CD14-positive monocyte (primary cell): ENCODE measurements around the gene CXCL5. TPM values are rescaled to one million over a fixed set of nuclear protein-coding genes. Genes with fewer than 3 reads are reported as not detected.
A peak's percentile ranks its signal among the peaks of the same experiment; 100 is the strongest.

Source experiments
- DNase-seq, 3 donors: peaks; one replicate each; pipeline ENCODE4 v3.0.0-alpha.2; 2011 to 2022
- H2AFZ ChIP-seq: 2 replicates; pipeline ENCODE4 v1.6.0; 2012; ENCODE audit warnings: mild to moderate bottlenecking, low read depth, low read length, inconsistent platforms; ENCODE audit not compliant: insufficient read depth, poor library complexity, severe bottlenecking
- H3K27ac ChIP-seq, 2 donors: 1 replicate in 1 of 2; 2 replicates in 1 of 2; pipeline ENCODE4 v1.5.1; 2012 to 2013; ENCODE audit warnings: low read length in 2 of 2, control low read depth in 1 of 2, inconsistent platforms in 1 of 2, low read depth in 1 of 2, mild to moderate bottlenecking in 1 of 2
- H3K27me3 ChIP-seq, 2 donors: one replicate each; pipeline versions ENCODE4 v1.6.0 to v1.6.1; 2011 to 2013; ENCODE audit warnings: low read length in 2 of 2; ENCODE audit not compliant: control insufficient read depth in 2 of 2, insufficient read depth in 2 of 2
- H3K36me3 ChIP-seq, 2 donors: replicated peaks in 1 of 2; 1 replicate in 1 of 2; 2 replicates in 1 of 2; pipeline versions ENCODE4 v1.5.1 to v1.6.1; 2012 to 2013; ENCODE audit warnings: low read length in 2 of 2, control low read depth in 1 of 2, inconsistent platforms in 1 of 2, mild to moderate bottlenecking in 1 of 2; ENCODE audit not compliant: insufficient read depth in 2 of 2, control insufficient read depth in 1 of 2
- H3K4me1 ChIP-seq, 2 donors: 1 replicate in 1 of 2; 2 replicates in 1 of 2; pipeline versions ENCODE4 v1.5.1 to v1.6.1; 2012 to 2013; ENCODE audit warnings: low read length in 2 of 2, control low read depth in 1 of 2, inconsistent platforms in 1 of 2, mild to moderate bottlenecking in 1 of 2, moderate library complexity in 1 of 2; ENCODE audit not compliant: insufficient read depth in 2 of 2, control insufficient read depth in 1 of 2
- H3K4me2 ChIP-seq: replicated peaks from 2 replicates; pipeline ENCODE3; 2012; ENCODE audit warnings: low read length, moderate library complexity, mild to moderate bottlenecking; ENCODE audit not compliant: poor library complexity, severe bottlenecking; ENCODE audit errors: extremely low read depth
- H3K4me3 ChIP-seq, 3 experiments: fragments of 200-600 bp in 1 of 3; sonication (generic) in 1 of 3; replicated peaks in 1 of 3; 1 replicate in 2 of 3; 2 replicates in 1 of 3; pipeline ENCODE4 v1.5.1; 2011 to 2013; ENCODE audit warnings: low read length in 3 of 3, mild to moderate bottlenecking in 3 of 3, control low read depth in 2 of 3, low read depth in 2 of 3, inconsistent platforms in 1 of 3, moderate library complexity in 1 of 3
- H3K79me2 ChIP-seq: 2 replicates; pipeline ENCODE4 v1.6.0; 2012; ENCODE audit warnings: mild to moderate bottlenecking, control low read depth, inconsistent platforms, low read length, moderate library complexity; ENCODE audit not compliant: insufficient read depth
- H3K9ac ChIP-seq: 2 replicates; pipeline ENCODE4 v1.6.0; 2017; ENCODE audit warnings: low read length, mild to moderate bottlenecking; ENCODE audit not compliant: insufficient read depth, poor library complexity, severe bottlenecking
- H3K9me3 ChIP-seq, 2 donors: replicated peaks in 1 of 2; 1 replicate in 1 of 2; 2 replicates in 1 of 2; pipeline versions ENCODE4 v1.5.1 to v1.6.1; 2012 to 2013; ENCODE audit warnings: low read length in 2 of 2, control low read depth in 1 of 2; ENCODE audit not compliant: control insufficient read depth in 1 of 2, insufficient read depth in 1 of 2
- H4K20me1 ChIP-seq: 2 replicates; pipeline ENCODE4 v1.6.0; 2012; ENCODE audit warnings: mild to moderate bottlenecking, low read length, control low read depth, moderate library complexity; ENCODE audit not compliant: insufficient read depth
- H3K27ac Mint-ChIP-seq, 7 donors: one replicate each; pipeline ENCODE4 v1.8.0; 2020; ENCODE audit warnings: mild to moderate bottlenecking in 7 of 7, mixed read lengths in 7 of 7, moderate library complexity in 6 of 7, inconsistent platforms in 2 of 7
- H3K27me3 Mint-ChIP-seq, 3 donors: one replicate each; pipeline ENCODE4 v1.8.0; 2021 to 2022; ENCODE audit warnings: low read depth in 3 of 3, mild to moderate bottlenecking in 3 of 3, mixed read lengths in 3 of 3, moderate library complexity in 3 of 3, inconsistent platforms in 1 of 3
- H3K36me3 Mint-ChIP-seq, 2 donors: one replicate each; pipeline ENCODE4 v1.8.0; 2020; ENCODE audit warnings: mixed read lengths in 2 of 2, inconsistent platforms in 1 of 2, mild to moderate bottlenecking in 1 of 2
- H3K4me1 Mint-ChIP-seq: one replicate; pipeline ENCODE4 v1.8.0; 2020; ENCODE audit warnings: mild to moderate bottlenecking, mixed read lengths
- H3K4me3 Mint-ChIP-seq, 2 donors: one replicate each; pipeline ENCODE4 v1.8.0; 2020; ENCODE audit warnings: mild to moderate bottlenecking in 2 of 2, mixed read lengths in 2 of 2, moderate library complexity in 1 of 2
- H3K9me3 Mint-ChIP-seq, 7 donors: one replicate each; pipeline ENCODE4 v1.8.0; 2020 to 2022; ENCODE audit warnings: mixed read lengths in 7 of 7, mild to moderate bottlenecking in 6 of 7, moderate library complexity in 6 of 7, inconsistent platforms in 2 of 7
- WGBS: methylation state at CpG from one replicate; pipeline ENCODE4 v1.1.5; 2013; ENCODE audit warnings: missing lambda C conversion rate; ENCODE audit not compliant: insufficient coverage; 5-methylcytosine and 5-hydroxymethylcytosine counted together
- intact Hi-C, 2 donors: fragments of 100-400 bp; cut with micrococcal nuclease; formaldehyde crosslinking; loops; one replicate each; pipeline versions ENCODE4 v1.15.0 to v1.15.1; 2023
- polyA plus RNA-seq, 3 donors: library from polyadenylated mRNA; depleted of rRNA in 1 of 3; unstranded in 2 of 3; stranded (reverse) in 1 of 3; fragments of 300-500 nt in 2 of 3; fragments of >200 nt in 1 of 3; fragmentation: Illumina TruSeq in 2 of 3; gene quantifications; 1 replicate in 2 of 3; 2 replicates in 1 of 3; pipeline ENCODE4 v1.2.3, GENCODE V29; 2012 to 2021
- TF ChIP-seq, protein P1 (sequence below): fragments of 200-600 bp; IDR thresholded peaks from one replicate; pipeline ENCODE4 v1.8.0; 2022; ENCODE audit warnings: antibody characterized with exemption, mild to moderate bottlenecking

CXCL5 gene
- polyA plus RNA-seq, 3 donors, result 0.15 TPM; not detected in 2

DNA sequence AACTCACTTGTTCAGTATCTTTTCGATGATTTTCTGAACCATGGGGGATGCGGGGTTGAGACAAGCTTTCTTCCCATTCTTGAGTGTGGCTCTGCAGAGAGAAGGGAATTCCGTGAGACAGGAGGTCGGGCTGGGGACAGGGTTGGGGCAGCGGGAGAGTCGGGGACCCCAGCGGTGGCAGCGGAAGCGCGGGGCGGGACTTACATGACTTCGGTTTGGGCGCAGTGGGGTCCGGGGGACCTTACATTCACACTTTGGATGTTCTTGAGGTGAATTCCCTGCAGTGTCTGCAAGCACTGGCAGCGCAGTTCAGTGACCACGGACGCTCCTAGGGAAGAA is 39.6 kb upstream of the CXCL5 start:
- H3K9me3 ChIP-seq, result no peaks in the 10 kb centered on the region
- peaks cover 19 to 28% of the 10 kb centered on the region in 2 donors for H3K27me3 ChIP-seq
- TF ChIP-seq, protein P1, sequence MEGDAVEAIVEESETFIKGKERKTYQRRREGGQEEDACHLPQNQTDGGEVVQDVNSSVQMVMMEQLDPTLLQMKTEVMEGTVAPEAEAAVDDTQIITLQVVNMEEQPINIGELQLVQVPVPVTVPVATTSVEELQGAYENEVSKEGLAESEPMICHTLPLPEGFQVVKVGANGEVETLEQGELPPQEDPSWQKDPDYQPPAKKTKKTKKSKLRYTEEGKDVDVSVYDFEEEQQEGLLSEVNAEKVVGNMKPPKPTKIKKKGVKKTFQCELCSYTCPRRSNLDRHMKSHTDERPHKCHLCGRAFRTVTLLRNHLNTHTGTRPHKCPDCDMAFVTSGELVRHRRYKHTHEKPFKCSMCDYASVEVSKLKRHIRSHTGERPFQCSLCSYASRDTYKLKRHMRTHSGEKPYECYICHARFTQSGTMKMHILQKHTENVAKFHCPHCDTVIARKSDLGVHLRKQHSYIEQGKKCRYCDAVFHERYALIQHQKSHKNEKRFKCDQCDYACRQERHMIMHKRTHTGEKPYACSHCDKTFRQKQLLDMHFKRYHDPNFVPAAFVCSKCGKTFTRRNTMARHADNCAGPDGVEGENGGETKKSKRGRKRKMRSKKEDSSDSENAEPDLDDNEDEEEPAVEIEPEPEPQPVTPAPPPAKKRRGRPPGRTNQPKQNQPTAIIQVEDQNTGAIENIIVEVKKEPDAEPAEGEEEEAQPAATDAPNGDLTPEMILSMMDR, result no peak
- intact Hi-C loops, result loop anchor here in 1 of 2 donors (10.0 kb wide), 1 partner anchor 373 kb away; no protein-coding TSS in a partner anchor
- peak overlapping the region; percentile 93 for H3K4me2 ChIP-seq
- peaks cover 24% of the 10 kb centered on the region for H3K4me1 Mint-ChIP-seq
- no peak overlapping the region for H3K27ac ChIP-seq
- H3K9ac ChIP-seq, result peak overlapping the region; percentile 69
- peak overlapping the region; percentile 80 to 89 for H3K4me3 Mint-ChIP-seq
- no peaks in the 10 kb centered on the region for H3K79me2 ChIP-seq
- under 1% methylated on average over 17 of the region's 17 CpGs for WGBS
- peak overlapping the region; percentile 62 to 91 (median 85) for H3K4me3 ChIP-seq
- peak overlapping the region in 5 of 7 donors; percentile 7 to 91 (median 77) for H3K27ac Mint-ChIP-seq
- H3K36me3 Mint-ChIP-seq, result peaks cover 0 to 6% of the 10 kb centered on the region in 2 donors
- peak overlapping the region; percentile 95 for H2AFZ ChIP-seq
- H3K4me1 ChIP-seq, result peaks cover 17 to 24% of the 10 kb centered on the region in 2 donors
- peaks cover 11 to 31% (median 27%) of the 10 kb centered on the region in 3 donors for H3K27me3 Mint-ChIP-seq
- no peaks in the 10 kb centered on the region for H3K36me3 ChIP-seq
- peak in 1 of 3 donors; percentile 56 for DNase-seq
- peaks cover 0 to 2% (median 0%) of the 10 kb centered on the region in 7 donors for H3K9me3 Mint-ChIP-seq
- H4K20me1 ChIP-seq, result no peaks in the 10 kb centered on the region

DNA sequence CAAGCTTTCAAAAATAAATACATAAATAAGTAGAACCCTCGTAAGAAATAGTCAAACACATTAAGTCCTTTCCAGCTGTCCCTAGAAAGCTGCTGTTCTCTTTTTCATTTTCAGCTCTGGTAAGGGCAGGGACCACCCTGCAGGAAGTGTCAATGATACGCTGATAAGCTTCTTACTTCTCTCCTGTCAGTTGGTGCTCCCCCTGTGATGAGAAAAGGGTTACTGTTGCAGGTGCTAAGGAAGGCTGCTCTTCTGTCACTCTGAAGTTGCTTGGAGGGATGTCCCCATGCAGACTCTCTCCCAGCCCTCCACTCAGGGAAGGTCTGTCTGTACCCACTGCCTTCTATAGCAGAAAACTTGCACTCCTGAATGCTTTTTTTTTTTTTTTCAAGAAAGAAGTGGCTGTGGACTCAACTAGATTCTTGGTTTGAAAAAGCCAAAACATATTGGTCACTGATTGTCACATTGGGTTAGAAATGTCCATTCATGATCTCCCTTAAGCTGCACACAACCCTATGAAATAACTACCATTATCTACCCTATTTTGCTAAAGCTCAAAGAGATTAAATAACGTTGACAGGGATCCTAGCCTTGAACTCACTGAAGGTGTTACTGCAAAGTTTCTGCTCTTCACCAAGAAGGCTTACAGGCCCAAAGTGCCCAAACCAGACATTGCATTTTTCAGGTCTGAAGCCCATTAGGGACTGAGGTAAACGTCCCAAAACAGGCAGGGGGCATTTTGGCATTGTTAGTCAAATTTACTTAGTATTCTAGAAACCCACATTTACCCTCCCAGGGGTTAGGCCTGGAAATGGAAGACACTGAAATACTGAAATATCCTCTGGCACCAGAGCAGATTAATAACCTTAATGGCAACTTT is 38.8 kb upstream of the CXCL5 start:
- DNase-seq, result no peak
- Mint-ChIP-seq H3K9me3 (peaks cover 0 to 2% (median 0%) of the 10 kb centered on the region in 7 donors), H3K36me3 (peaks cover 0 to 6% of the 10 kb centered on the region in 2 donors), H3K27me3 (peaks cover 11 to 31% (median 29%) of the 10 kb centered on the region in 3 donors), H3K4me3 (peak overlapping the region; percentile 80 to 89), H3K27ac (peak overlapping the region in 1 of 7 donors; percentile 13), H3K4me1 (peaks cover 18% of the 10 kb centered on the region)
- TF ChIP-seq, protein P1, result no peak
- Histone ChIP-seq H3K9me3 (no peaks in the 10 kb centered on the region), H3K4me1 (peaks cover 12 to 19% of the 10 kb centered on the region in 2 donors), H3K79me2 (no peaks in the 10 kb centered on the region), H3K4me2 (peak overlapping the region; percentile 93), H3K27ac (no peak overlapping the region), H3K4me3 (peak overlapping the region in 1 of 3 experiments; percentile 85), H2AFZ (peak overlapping the region; percentile 95), H3K9ac (no peak overlapping the region), H4K20me1 (no peaks in the 10 kb centered on the region), H3K27me3 (peaks cover 19 to 28% of the 10 kb centered on the region in 2 donors), H3K36me3 (no peaks in the 10 kb centered on the region)
- 17% methylated on average over 2 of the region's 4 CpGs for WGBS
- intact Hi-C loops, result loop anchor here in 1 of 2 donors (10.0 kb wide), 1 partner anchor 373 kb away; no protein-coding TSS in a partner anchor
